Keratinocyte (primary cell): Measurements from ENCODE around the gene HK1. TPM values are rescaled to one million over a fixed set of nuclear protein-coding genes. Genes with fewer than 3 reads are reported as not detected.

ENCODE experiments used
- DNase-seq: peaks from one replicate; pipeline ENCODE4 v3.0.0-alpha.2; 2011; ENCODE audit warnings: low read depth, missing footprints, low spot score
- FAIRE-seq: peaks from 2 replicates; lab custom pipeline; 2011; peaks lifted over from hg19 to GRCh38; lab: Jason Lieb, UNC
- H2AFZ ChIP-seq: 2 replicates; pipeline ENCODE4 v1.6.0; 2012; ENCODE audit warnings: low read length, control low read depth, inconsistent platforms; ENCODE audit not compliant: control insufficient read depth
- H3K27ac ChIP-seq: 2 replicates; pipeline ENCODE4 v1.5.1; 2011; ENCODE audit warnings: low read length; ENCODE audit not compliant: control insufficient read depth, insufficient read depth
- H3K27me3 ChIP-seq: 3 replicates; pipeline ENCODE4 v1.6.0; 2011; ENCODE audit warnings: low read length; ENCODE audit not compliant: control insufficient read depth, insufficient read depth; ENCODE audit errors: extremely low read depth
- H3K36me3 ChIP-seq, 2 experiments: 2 replicates in 1 of 2; 3 replicates in 1 of 2; pipeline ENCODE4 v1.5.1; 2011; ENCODE audit warnings: low read length in 2 of 2, mild to moderate bottlenecking in 1 of 2; ENCODE audit not compliant: control insufficient read depth in 2 of 2, insufficient read depth in 2 of 2; ENCODE audit errors: extremely low read depth in 1 of 2
- H3K4me1 ChIP-seq: 3 replicates; pipeline ENCODE4 v1.5.1; 2011; ENCODE audit warnings: low read length; ENCODE audit not compliant: control insufficient read depth, insufficient read depth; ENCODE audit errors: extremely low read depth
- H3K4me2 ChIP-seq: 3 replicates; pipeline ENCODE4 v1.6.0; 2011; ENCODE audit warnings: low read depth, low read length; ENCODE audit not compliant: control insufficient read depth, insufficient read depth; ENCODE audit errors: extremely low read depth
- H3K4me3 ChIP-seq, 3 experiments: fragments of 200-600 bp in 1 of 3; sonication (generic) in 1 of 3; 2 replicates in 2 of 3; 3 replicates in 1 of 3; pipeline ENCODE4 v1.5.1; 2011 to 2016; ENCODE audit warnings: low read length in 3 of 3, mild to moderate bottlenecking in 3 of 3, control low read depth in 2 of 3, inconsistent platforms in 1 of 3, low read depth in 1 of 3, mixed read lengths in 1 of 3, mixed run types in 1 of 3, moderate library complexity in 1 of 3; ENCODE audit not compliant: control insufficient read depth in 2 of 3, insufficient read depth in 2 of 3; ENCODE audit errors: extremely low read depth in 1 of 3
- H3K79me2 ChIP-seq: 2 replicates; pipeline ENCODE4 v1.6.0; 2012; ENCODE audit warnings: low read length; ENCODE audit not compliant: control insufficient read depth, insufficient read depth
- H3K9ac ChIP-seq: 3 replicates; pipeline ENCODE4 v1.6.0; 2011; ENCODE audit warnings: low read length; ENCODE audit not compliant: control insufficient read depth, insufficient read depth; ENCODE audit errors: extremely low read depth
- H3K9me1 ChIP-seq: 3 replicates; pipeline ENCODE4 v1.6.0; 2011; ENCODE audit warnings: low read length; ENCODE audit not compliant: control insufficient read depth, insufficient read depth; ENCODE audit errors: extremely low read depth
- H3K9me3 ChIP-seq: 2 replicates; pipeline ENCODE4 v1.5.1; 2012; ENCODE audit warnings: low read depth, low read length; ENCODE audit not compliant: control insufficient read depth
- H4K20me1 ChIP-seq: 3 replicates; pipeline ENCODE4 v1.6.0; 2011; ENCODE audit warnings: low read length; ENCODE audit not compliant: control insufficient read depth, insufficient read depth; ENCODE audit errors: extremely low read depth
- CTCF ChIP-seq, 3 experiments: IDR thresholded peaks in 1 of 3; conservative IDR thresholded peaks in 1 of 3; optimal IDR thresholded peaks in 1 of 3; 2 replicates in 2 of 3; 3 replicates in 1 of 3; pipeline versions ENCODE3 to v1.5.1; 2011; ENCODE audit warnings: low read length in 3 of 3, mild to moderate bottlenecking in 3 of 3, moderate library complexity in 2 of 3, control low read depth in 1 of 3, inconsistent platforms in 1 of 3; ENCODE audit not compliant: insufficient read depth in 2 of 3; ENCODE audit errors: extremely low read depth in 1 of 3
- EZH2 ChIP-seq: IDR thresholded peaks from one replicate; pipeline ENCODE4 v1.6.1; 2012; ENCODE audit warnings: inconsistent platforms, mild to moderate bottlenecking, low read length, moderate library complexity
- dilution Hi-C: fragments of 300-500 bp; cut with MboI; formaldehyde crosslinking; loops from one replicate; pipeline ENCODE4 v1.7.0; 2020; ENCODE audit warnings: low sequenced_read_pairs; ENCODE audit not compliant: extremely low pct_ligation_motif_present
- polyA plus RNA-seq, 5 experiments: library from polyadenylated mRNA; depleted of rRNA in 3 of 5; stranded (reverse) in 3 of 5; stranded (forward) in 1 of 5; unstranded in 1 of 5; fragments of >200 nt; gene quantifications; 1 replicate in 1 of 5; 2 replicates in 3 of 5; 3 replicates in 1 of 5; pipeline versions ENCODE4 v1.2.1 to v1.2.3, GENCODE V29; 2011 to 2012; ENCODE audit warnings: missing spikeins in 2 of 5, low read depth in 1 of 5, low replicate concordance in 1 of 5

HK1 gene
- polyA plus RNA-seq, 1 donor (not counting 4 experiments of a cell fraction or from before 2014, with no cell fraction given): 106 TPM

- DNase-seq (no peak), FAIRE-seq (no peak)
- Histone ChIP-seq H3K27ac (no peak overlapping the region), H3K4me2 (no peak overlapping the region), H2AFZ (no peak overlapping the region), H3K27me3 (no peaks in the 10 kb centered on the region), H3K4me3 (no peak overlapping the region), H3K9ac (no peak overlapping the region), H3K4me1 (peaks cover 26% of the 10 kb centered on the region), H4K20me1 (no peaks in the 10 kb centered on the region), H3K9me3 (no peaks in the 10 kb centered on the region), H3K79me2 (peaks cover 15% of the 10 kb centered on the region), H3K9me1 (no peaks in the 10 kb centered on the region), H3K36me3 (peaks cover 0 to 2% of the 10 kb centered on the region in 2 experiments)
- dilution Hi-C loops: no loop called here
- TF ChIP-seq CTCF (optimal IDR thresholded peaks at IDR 0.05 in 1 of 3, IDR thresholded peaks at IDR 0.05 in 1 of 3, conservative IDR thresholded peaks at IDR 0.05 in 1 of 3; ENCODE audit: extremely low read depth in 1 of 3, insufficient read depth in 2 of 3, low read length in 3 of 3) (no peak), EZH2 (no peak)
These were observed 36.8 kb downstream of the HK1 start for GRCh38 chr10:69315100-69315542.

GRCh38 chr10:69315610-69316312 lies 37.5 kb downstream of the HK1 start:
- Histone ChIP-seq H4K20me1 (peaks cover 3% of the 10 kb centered on the region), H3K9me3 (no peaks in the 10 kb centered on the region), H3K4me2 (no peak overlapping the region), H3K79me2 (peaks cover 21% of the 10 kb centered on the region), H3K9ac (no peak overlapping the region), H3K27me3 (no peaks in the 10 kb centered on the region), H3K4me3 (no peak overlapping the region), H2AFZ (no peak overlapping the region), H3K9me1 (no peaks in the 10 kb centered on the region), H3K4me1 (peaks cover 32% of the 10 kb centered on the region), H3K27ac (peak overlapping the region; percentile 44), H3K36me3 (peaks cover 0 to 7% of the 10 kb centered on the region in 2 experiments)
- dilution Hi-C loops: no loop called here
- no peak for TF ChIP-seq CTCF (optimal IDR thresholded peaks at IDR 0.05 in 1 of 3, IDR thresholded peaks at IDR 0.05 in 1 of 3, conservative IDR thresholded peaks at IDR 0.05 in 1 of 3; ENCODE audit: extremely low read depth in 1 of 3, insufficient read depth in 2 of 3, low read length in 3 of 3)
- TF ChIP-seq EZH2: no peak
- no peak for DNase-seq
- no peak for FAIRE-seq
